GM21529 (cell line): Measurements from ENCODE around the gene HIP1R.
"Not testable (repeated sequence)": the region's sequence is repeated elsewhere in the genome, so short reads cannot be mapped to it uniquely, and the experiment has no call there.

Source experiments
- ATAC-seq: cut with Tn5 transposase; IDR thresholded peaks from one replicate; pipeline ENCODE4 v1.9.1; 2021; ENCODE audit not compliant: unreplicated experiment

Gene HIP1R

GRCh38 chr12:122872815-122873361 is 37.6 kb downstream of the HIP1R start:
- no peak for ATAC-seq

GRCh38 chr12:122873540-122873939 is 38.3 kb downstream of the HIP1R start:
- no peak for ATAC-seq

GRCh38 chr12:122874081-122874480 is 38.8 kb downstream of the HIP1R start:
- no peak for ATAC-seq

DNA sequence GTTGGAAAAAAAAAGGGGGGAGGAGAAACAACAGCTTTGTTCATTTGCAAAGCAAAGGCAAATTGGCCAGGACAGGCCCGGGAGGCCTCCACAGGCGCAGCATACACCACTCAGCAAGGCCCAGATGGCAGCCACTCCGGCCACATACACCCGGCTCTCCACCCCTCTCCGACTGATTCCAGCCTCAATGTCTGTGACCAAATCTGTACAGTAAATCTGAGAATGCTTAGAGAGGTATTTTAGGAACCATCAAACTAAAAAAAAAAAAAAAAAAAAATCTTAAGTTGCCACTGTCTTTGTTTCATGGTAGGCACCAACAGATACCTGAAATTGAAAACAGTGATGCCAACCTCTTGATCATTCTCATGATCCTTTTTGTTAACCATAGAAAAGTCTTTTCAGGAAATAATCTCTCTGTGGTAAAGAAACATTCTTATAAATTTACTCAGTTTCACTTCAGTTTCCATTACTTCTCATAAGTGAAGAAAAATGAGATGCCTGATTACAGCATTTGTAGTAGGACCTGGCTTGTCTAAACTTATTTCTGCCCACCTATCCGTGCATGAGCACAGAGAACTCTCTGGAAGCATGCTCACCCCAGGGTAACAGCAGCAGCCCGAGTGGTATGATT is 40.4 kb downstream of the HIP1R start:
- peak; percentile 54 for ATAC-seq

GRCh38 chr12:122876281-122876680 is 41.0 kb downstream of the HIP1R start:
- not testable (repeated sequence) for ATAC-seq

- no peak for ATAC-seq
These were observed 41.5 kb downstream of the HIP1R start for GRCh38 chr12:122876731-122877130.

- no peak for ATAC-seq
These were observed 43.7 kb downstream of the HIP1R start for GRCh38 chr12:122878780-122879612.

GRCh38 chr12:122880155-122880667 is 45.0 kb downstream of the HIP1R start:
- ATAC-seq = no peak

DNA sequence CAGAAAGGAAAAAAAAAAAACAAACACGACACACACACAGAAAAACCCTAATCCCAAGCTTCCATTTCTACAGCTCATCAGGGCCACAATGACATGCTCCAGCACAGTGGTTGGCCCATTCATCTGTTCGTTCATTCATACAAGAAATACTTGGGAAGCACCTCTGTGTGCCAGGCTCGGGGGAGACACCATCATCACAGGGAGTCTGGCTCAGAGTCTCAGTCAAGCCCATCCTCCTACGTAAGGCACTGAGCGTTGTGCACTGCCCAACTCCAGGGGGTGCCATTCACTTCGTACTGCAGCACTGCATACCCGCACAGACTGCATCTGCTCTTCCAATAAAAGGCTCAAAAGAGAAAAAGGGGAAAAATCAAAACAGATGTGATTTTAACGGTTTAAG is 45.4 kb downstream of the HIP1R start:
- no peak for ATAC-seq

DNA sequence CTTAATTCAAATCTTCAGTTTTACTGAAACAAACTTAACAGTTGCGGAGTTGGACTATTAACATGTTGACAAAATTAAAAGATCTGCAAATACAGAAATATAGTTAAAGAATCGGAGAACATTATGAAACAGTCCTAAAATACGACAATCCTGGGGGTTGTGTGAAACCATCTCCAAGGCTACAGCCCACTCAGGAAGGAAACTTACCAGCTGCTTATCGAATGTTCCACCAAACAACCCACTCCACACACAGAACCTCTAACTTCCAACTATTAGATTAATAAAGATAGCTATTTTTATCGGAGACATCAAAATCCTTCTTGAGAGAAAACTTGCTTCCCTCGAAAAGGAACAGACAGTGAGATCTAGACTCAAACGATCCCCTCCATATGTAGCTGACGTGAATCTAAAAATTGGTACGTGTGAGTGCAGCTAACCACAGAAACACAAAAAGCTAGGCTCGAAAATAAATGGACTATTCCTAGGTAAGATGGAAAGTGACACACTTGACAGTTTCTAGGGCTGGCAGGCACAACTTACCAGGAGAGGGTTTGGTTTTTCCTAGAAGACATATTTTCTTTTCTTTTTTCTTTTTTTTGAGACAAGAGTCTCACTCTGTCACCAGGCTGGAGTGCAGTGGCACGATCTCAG is 47.8 kb downstream of the HIP1R start:
- no peak for ATAC-seq

- no peak for ATAC-seq
These were observed 49.0 kb downstream of the HIP1R start for GRCh38 chr12:122884091-122884826.

DNA sequence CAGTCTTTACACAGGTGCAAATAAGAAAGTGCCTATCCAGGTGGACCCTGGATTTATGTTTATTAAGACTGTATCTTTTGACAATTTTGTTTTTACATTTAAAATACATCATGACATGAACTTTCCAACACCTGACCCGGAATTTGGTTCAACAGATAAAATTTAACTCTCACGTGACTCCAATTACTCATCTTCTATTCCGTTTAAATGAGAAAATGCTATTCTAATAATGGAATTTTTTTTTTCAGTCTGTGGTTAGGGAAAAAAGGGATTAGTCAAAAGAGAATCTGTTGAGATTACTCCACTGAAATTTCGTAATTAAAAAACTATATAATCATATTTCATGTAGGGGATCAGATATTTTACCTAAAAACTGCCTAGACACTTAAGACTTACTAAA is 49.6 kb downstream of the HIP1R start:
- ATAC-seq = no peak

GRCh38 chr12:122886161-122886560 is 50.9 kb downstream of the HIP1R start:
- ATAC-seq = no peak

- ATAC-seq = peak; percentile 76
These were observed 51.9 kb downstream of the HIP1R start for GRCh38 chr12:122886851-122887818.

DNA sequence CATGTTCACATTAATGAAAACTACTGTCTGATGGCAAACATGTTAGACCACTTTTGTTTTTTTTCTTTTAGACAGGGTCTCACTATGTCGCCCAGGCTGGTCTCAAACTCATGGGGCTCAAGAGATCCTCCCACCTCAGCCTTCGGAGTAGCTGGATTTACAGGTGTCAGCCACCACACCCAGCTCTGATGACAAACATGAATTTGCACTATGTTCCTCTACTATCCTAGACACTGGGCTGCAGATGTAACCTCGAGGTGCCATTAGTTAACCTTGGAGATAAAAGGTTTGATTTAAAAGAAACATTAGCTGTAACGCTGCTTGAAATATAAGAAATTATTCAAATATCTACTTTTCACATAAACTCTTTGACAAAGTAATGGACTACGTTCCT is 52.6 kb downstream of the HIP1R start:
- ATAC-seq = peak; percentile 23

- peak; percentile 47 for ATAC-seq
These were observed 53.0 kb downstream of the HIP1R start for GRCh38 chr12:122888232-122888752.

GRCh38 chr12:122889761-122890520 is 54.7 kb downstream of the HIP1R start:
- no peak for ATAC-seq

DNA sequence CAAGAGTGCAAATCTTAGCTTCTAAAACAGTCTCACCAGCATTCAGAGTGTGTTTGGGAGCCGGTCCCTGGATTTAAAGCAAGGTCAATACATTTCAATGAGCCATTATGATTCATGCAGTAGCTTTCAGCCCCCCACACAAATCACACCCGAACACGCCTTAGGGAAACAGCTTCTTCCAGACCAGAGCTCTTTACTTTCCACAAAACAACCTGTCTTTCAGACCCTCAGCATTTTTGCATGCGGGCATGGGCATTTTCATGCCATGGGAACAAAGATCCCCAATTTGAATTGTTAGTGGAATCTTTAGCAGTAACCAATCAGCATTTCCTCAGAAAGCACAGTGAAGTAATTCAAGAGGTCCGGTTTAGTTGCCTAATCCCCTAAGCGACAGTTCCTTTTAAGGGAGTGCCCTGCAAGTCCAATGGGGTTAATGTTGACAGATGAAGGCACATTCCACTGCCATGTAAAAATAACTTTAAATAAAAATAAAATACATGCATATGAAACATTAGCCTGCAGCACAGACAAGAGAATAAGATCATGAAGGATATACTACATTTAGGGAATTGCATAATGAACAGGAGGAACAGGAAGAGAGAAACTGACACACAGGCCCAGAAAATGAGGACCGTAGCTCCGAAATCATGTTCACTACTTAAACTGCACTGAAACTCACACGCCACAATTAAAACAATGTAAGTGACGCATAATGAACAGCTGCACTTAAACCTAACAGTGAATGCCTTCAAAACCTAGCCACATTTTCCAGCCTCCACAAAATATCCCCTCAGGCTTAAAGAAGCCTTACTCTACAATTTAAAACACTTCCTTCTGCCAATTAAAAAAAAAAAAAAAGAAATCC is 56.6 kb downstream of the HIP1R start:
- no peak for ATAC-seq
